Kidney epithelial cell (primary cell): ENCODE data around the gene PEAR1. TPM values are rescaled to one million over a fixed set of nuclear protein-coding genes. Genes with fewer than 3 reads are reported as not detected.
A peak's percentile ranks its signal among the peaks of the same experiment; 100 is the strongest.

Experiments used
- DNase-seq: peaks from one replicate; pipeline ENCODE4 v3.0.0-alpha.2; 2010; ENCODE audit warnings: low read depth
- H3K27me3 ChIP-seq: 2 replicates; pipeline ENCODE4 v1.6.0; 2011; ENCODE audit warnings: low read length; ENCODE audit not compliant: control insufficient read depth, insufficient read depth
- H3K36me3 ChIP-seq: 2 replicates; pipeline ENCODE4 v1.5.1; 2011; ENCODE audit warnings: low read length; ENCODE audit not compliant: control insufficient read depth, insufficient read depth
- H3K4me3 ChIP-seq: 2 replicates; pipeline ENCODE4 v1.5.1; 2011; ENCODE audit warnings: low read depth, mild to moderate bottlenecking, control low read depth, low read length
- total RNA-seq: library from RNA; depleted of rRNA; stranded (reverse); fragments of >200 nt; gene quantifications from 2 replicates; pipeline ENCODE4 v1.2.3, GENCODE V29; 2015
- TF ChIP-seq, protein P1 (sequence below): IDR thresholded peaks from 2 replicates; pipeline ENCODE4 v1.5.1; 2011; ENCODE audit warnings: mild to moderate bottlenecking, moderate library complexity, low read length, control low read depth, inconsistent platforms; ENCODE audit not compliant: insufficient read depth, poor library complexity, severe bottlenecking

PEAR1 gene
- total RNA-seq, 1 donor from 2014 or later = 10.3 TPM

- H3K36me3 ChIP-seq = no peaks in the 10 kb centered on the region
- H3K27me3 ChIP-seq = no peaks in the 10 kb centered on the region
Observed at GRCh38 chr1:156908541-156908940, 15.0 kb downstream of the PEAR1 start.

DNA sequence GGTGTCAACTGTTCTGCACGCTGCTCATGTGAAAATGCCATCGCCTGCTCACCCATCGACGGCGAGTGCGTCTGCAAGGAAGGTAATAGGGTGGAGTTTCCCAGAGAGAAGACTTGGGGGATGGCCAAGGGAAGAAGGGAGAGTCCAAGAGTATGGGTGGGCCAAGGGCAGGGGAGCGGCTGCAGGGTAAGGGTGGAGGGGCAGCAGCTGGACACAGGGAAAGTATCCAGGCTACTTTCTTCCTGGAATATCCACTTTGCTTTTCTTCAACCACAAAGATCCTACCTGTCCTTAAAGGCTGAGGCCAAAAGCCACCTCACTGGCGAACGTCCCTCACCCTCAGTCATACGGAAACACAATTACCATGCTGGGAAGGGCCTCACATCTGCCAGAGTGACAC lies 15.4 kb downstream of the PEAR1 start:
- DNase-seq = no peak
- TF ChIP-seq, protein P1, sequence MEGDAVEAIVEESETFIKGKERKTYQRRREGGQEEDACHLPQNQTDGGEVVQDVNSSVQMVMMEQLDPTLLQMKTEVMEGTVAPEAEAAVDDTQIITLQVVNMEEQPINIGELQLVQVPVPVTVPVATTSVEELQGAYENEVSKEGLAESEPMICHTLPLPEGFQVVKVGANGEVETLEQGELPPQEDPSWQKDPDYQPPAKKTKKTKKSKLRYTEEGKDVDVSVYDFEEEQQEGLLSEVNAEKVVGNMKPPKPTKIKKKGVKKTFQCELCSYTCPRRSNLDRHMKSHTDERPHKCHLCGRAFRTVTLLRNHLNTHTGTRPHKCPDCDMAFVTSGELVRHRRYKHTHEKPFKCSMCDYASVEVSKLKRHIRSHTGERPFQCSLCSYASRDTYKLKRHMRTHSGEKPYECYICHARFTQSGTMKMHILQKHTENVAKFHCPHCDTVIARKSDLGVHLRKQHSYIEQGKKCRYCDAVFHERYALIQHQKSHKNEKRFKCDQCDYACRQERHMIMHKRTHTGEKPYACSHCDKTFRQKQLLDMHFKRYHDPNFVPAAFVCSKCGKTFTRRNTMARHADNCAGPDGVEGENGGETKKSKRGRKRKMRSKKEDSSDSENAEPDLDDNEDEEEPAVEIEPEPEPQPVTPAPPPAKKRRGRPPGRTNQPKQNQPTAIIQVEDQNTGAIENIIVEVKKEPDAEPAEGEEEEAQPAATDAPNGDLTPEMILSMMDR = no peak
- Histone ChIP-seq H3K4me3 (no peak overlapping the region), H3K36me3 (no peaks in the 10 kb centered on the region), H3K27me3 (no peaks in the 10 kb centered on the region)

More at GRCh38 chr1:156908541-156908940, 15.0 kb downstream of the PEAR1 start:
- no peak overlapping the region for H3K4me3 ChIP-seq
- TF ChIP-seq, protein P1 = no peak
- no peak for DNase-seq

GRCh38 chr1:156909671-156910070 lies 16.2 kb downstream of the PEAR1 start:
- H3K27me3 ChIP-seq = no peaks in the 10 kb centered on the region
- H3K4me3 ChIP-seq = no peak overlapping the region
- no peak for DNase-seq
- no peaks in the 10 kb centered on the region for H3K36me3 ChIP-seq
- TF ChIP-seq, protein P1 = no peak

DNA sequence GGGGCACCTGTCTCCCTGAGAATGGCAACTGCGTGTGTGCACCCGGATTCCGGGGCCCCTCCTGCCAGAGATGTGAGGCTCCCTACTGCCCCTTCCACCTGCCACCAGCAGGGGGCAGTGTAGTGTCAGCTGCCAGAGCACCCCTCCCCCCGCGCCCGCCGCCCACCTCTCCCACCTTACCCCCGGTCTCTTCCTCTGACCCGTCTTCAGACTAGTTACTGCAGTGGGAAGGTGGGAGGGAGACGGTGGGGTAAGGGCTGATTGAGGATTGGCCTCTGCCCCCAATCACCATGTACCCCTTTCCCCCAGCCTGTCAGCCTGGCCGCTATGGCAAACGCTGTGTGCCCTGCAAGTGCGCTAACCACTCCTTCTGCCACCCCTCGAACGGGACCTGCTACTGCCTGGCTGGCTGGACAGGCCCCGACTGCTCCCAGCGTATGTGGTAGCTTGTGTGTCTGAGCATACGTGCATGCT lies 16.8 kb downstream of the PEAR1 start:
- TF ChIP-seq, protein P1 = peak; percentile 94
- no peak overlapping the region for H3K4me3 ChIP-seq
- no peaks in the 10 kb centered on the region for H3K27me3 ChIP-seq
- peaks cover 2% of the 10 kb centered on the region for H3K36me3 ChIP-seq
- DNase-seq = no peak

GRCh38 chr1:156911577-156912298 lies 18.2 kb downstream of the PEAR1 start:
- Histone ChIP-seq H3K27me3 (no peaks in the 10 kb centered on the region), H3K36me3 (peaks cover 2% of the 10 kb centered on the region), H3K4me3 (no peak overlapping the region)
- TF ChIP-seq, protein P1 = no peak
- DNase-seq = no peak

GRCh38 chr1:156912310-156912709 lies 18.8 kb downstream of the PEAR1 start:
- H3K36me3 ChIP-seq = peaks cover 2% of the 10 kb centered on the region
- no peaks in the 10 kb centered on the region for H3K27me3 ChIP-seq
- no peak for DNase-seq
- TF ChIP-seq, protein P1 = no peak
- H3K4me3 ChIP-seq = no peak overlapping the region
